HuH-7 (cell line): Measurements from ENCODE around the gene CCNE1.

Source experiments
- DNase-seq: peaks from one replicate; pipeline ENCODE4 v3.0.0; 2011; ENCODE audit warnings: low spot score

CCNE1 gene

DNA sequence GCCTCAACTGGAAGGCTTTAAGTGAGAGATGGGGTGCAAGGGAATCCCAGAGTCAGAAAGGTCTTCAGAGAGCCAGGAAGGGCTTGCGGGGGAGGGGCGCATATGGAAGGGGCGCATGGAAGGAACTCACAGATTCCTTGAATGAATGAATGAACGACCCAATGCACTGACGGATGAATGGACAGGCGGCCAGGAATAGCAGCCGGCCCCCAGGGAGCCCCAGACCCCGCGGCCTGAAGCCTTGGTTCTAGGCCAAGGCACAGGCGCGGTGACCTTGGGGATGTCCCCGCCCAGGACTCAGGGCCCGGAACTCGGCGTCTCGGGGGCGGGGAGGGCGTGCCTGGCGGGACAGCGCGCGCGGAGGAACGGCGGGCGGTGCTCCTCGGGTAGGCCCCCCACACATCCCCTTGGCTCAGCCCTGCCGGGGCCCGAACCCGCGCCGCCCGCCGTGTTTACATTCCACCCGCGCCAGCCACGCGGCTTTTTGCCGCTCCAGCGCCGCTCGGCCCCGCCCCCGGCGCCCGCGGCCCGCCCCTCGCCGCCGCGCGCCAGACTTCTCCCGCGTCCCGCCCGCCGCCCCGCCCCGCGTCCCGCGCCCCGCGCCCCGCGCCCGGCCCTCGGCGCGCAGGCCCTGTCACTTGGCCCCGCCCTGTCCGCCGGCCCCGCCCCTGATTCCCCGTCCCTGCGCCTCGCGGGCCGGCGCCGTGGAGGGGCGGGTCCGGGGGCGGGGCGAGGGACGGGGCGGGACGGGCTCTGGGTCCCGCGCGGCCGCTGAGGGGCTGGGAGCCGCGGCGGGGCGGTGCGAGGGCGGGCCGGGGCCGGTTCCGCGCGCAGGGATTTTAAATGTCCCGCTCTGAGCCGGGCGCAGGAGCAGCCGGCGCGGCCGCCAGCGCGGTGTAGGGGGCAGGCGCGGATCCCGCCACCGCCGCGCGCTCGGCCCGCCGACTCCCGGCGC is at the start of gene CCNE1:
TSS of gene CCNE1 (plus strand) at position 867 of the 955 bp plus-strand sequence. CDS start 565 bp downstream, outside the sequence.
- peak; percentile 87 for DNase-seq

DNA sequence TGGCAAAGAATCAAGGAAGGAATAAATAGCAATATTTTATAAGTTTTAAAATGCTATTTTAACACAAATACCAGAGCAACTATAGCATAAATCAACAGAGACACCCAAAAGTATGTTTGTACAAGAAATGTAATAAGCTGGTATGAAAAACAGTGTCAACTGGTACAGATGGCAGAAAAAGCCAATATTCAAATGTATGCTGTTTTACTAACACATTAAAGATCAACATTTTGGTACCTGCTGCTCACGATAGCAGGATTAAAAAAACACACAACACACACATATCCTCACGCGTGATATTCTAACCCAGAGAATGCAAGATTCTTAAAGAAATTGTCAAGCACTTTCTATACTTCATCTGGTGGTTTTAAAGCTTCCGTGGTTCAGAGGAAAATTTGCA is 48.6 kb upstream of the CCNE1 start:
- no peak for DNase-seq

DNA sequence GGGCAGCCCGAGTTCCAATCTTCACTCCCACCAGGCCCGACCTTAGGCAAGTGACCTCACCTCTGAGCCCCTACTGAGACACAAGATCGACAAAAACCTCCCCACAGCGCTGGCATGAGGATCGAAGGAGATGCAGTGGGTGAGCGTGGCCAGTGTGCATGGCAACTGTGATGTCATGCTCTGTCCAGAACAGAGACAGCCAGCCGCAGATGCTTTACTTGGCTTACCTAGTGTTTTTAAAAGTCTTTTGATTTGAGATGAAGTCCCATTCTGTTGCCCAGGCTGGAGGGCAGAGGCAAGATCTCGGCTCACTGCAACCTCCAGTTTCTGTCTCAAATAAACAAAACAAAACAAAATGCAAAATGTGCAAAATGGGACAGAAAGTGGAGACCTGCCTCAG is 47.4 kb upstream of the CCNE1 start:
- DNase-seq = no peak

DNA sequence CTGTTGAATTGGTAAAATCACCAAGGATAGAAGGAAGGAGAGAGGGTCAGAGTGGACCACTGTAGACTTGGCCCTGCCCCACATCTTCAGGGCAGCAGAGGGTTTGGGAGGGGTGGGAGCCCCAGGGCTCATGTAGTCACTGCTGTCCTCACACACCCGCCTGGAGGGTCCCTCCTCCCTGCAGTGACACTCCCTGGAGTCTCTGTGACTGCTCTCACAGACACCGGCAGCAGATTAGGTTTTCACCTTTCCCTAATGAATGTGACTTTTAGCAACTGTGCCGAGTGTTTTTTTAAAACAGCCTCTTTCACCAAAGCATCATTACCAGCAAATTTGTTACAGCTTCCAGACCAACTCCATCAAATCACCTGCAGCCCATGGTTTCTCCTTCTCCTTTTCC is 45.7 kb upstream of the CCNE1 start:
- DNase-seq = no peak

DNA sequence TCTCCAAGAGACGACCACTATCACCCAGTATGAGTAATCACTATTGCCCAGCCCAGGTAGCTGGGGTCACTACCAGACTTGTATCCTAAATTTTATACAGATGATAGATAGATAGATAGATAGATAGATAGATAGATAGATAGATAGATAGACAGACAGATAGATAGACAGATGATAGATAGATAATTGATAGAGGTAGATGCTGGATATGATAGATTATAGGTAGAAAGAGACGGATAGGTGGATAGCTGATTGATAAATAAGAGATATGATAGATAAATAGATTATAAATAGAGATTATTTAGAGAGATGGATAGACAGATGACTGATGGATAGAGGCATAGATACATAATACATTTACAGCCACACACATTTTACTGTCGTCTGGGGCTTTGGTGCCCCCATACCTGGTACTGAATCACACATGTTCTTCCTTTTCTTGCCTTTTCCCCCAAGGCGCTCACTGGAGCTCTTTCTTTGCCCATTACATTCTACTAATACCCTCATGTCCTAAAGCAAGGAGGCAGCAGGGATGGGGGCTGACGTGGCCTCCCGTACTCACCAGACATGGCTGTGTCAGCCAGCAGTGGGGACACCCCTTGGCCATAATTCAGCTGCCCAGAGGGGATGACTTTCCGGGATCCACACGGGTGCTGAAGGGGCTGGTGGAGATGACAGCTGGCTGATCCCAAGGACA is 44.6 kb upstream of the CCNE1 start:
- no peak for DNase-seq

DNA sequence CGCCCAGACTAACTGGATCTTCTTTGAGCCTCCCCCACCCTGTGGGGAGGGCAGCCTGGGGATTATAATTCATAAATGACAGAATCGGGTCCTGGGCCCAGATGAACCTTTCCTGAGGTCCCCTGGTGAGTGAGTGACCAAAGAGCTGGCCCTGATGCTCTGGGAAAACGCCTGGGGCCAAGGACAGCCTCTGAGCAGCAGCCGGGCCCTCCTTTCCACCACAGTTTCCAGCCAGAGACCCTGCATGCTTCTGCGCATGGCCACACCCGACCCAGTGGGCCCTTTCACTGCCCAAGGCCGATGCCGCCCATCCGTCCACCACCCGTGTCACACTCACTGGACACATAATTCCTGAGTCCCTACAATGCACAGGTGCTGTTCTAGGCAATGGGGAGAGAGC is 43.6 kb upstream of the CCNE1 start:
- DNase-seq = no peak

DNA sequence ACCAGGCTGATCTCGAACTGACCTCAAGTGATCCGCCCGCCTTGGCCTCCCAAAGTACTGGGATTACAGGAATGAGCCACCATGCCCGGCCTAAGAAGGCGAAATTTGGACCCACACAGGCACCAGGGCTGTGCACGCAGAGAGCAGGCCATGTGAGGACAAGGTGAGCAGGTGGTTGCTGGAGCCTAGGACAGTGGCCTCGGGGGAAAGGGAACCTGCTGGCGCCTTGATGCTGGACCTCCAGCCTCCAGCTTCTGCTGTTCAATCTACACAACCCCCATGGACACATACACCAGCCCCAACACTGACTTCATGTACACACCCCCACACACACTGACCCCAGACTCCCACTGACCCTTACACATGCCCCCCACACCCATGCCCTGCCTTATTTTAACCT is 41.8 kb upstream of the CCNE1 start:
- DNase-seq = no peak

DNA sequence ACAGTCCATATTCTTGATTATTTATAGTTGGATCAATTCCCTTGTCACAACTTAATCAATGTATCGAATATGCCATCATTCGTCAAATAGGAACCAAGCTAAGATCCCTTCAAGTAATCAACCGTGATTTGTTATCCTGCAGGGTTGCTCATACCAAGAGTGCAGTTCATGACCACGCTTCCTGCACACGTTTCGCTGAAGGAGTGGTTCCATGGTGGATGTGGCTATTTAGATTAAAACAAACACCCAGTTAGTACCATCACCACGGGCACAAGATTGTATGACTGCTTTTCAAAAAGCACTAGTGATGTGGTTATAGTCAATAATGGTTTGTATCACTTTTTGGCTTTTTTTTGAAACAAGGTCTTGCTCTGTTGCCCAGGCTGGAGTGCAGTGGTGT is 41.1 kb upstream of the CCNE1 start:
- no peak for DNase-seq

DNA sequence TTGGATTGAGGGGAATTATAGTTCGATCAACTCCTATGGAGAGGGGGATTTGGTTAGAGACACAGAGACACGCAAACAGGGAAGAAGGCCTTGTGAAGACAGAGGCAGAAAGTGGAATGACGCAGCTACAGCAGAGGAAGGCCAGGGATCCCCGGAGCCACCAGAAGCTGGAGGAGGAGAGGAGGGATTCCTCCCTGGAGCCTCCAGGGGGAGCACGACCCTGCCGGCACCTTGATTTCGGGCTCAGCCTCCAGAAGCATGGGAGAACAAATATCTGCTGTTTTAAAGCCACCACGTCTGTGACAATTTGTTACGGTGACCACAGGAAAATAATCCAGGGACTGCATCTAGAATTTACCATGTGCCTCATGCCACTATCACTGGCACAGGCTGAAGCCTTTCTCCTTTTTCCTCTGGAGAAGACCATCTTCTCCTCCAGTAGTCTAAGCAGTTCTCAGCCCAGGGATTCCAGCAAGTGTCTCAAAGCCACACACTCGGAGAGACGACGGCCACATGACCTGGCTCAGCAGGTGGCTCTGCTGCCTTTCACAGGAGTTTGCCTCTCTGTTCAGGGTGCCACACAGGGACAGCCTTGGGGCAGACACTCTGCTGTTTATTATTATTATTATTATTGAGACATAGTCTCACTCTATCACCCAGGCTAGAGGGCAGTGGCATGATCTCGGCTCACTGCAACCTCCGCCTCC is 39.9 kb upstream of the CCNE1 start:
- DNase-seq = peak; percentile 88

DNA sequence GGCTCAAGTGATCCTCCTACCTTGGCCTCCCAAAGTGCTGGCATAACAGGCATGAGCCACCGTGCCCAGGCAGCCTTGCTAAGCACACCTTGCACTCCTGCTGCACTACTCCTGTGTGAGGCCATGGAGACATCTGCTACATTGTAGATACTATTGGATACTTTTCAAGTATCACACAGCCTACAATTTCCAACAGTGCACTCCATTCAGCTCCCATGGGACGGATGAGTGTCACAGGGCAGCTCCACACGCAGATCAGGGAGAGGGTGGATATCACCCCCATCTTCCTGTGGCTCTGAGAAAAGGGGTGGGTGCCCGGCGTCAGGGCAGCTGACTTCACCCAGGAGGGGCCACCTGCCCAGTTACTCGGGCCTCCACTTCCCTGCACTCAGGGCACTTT is 39.1 kb upstream of the CCNE1 start:
- no peak for DNase-seq

DNA sequence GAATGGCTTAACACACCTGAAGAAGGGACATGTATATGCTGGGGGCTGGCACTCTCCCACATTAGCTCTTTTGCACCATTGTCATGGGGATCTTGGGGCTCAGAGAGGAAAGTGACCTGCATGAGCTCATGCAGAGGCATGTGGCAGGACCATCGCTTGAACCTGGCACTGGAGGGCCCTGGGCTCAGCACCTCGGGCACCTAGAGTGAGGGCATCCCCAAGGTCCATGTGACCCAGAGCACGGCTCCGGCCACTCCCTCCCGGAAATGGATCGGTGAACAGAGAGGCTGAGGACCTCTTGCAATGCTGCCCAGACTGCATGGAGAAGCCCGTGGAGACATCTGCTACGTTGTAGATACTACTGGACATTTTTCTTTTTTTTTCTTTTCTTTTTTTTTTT is 38.6 kb upstream of the CCNE1 start:
- DNase-seq = no peak

DNA sequence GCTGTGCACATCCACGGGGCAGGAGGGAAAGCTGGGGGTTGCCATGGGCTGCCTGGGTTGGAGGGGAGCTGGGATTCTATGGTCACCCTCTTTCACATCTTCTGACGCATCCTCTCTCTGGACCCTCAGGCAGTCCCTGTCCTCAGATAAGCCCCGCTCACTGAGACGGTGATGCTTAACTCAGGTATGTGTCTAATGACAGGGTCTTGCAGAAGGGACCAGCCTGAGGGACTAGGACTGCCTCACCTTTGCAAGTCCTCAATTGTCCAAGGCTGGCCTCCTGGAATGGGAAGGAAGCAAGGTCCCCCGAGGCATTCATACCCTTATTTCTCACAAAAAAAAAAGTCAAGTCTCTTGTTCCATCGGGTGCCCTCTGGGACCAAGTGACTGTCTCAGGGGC is 37.7 kb upstream of the CCNE1 start:
- no peak for DNase-seq

DNA sequence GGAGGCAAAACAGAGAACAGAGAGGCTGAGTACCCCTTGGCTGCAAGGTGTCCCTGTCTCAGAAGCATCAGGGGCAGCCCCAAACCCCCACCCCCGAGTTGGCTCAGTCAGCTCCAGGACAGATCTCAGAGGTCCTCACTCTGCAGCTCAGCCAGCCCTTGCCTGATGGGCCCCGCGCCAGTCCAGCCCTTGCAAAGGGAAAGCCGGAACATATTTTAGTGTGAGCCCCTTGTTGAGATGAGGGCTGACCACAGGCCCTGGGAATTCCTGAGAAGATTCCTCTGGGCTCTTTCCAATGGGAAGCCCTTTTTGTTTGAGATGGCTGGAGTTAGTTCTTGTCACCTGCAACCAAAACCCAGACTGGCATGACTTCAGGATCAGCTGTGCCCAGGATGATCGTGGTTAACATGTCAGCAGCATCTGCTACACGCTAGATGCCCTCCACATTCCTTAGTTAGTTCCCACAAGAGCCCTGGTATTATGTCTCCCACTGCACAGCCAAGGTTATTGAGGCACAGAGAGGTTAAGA is 33.9 kb upstream of the CCNE1 start:
- no peak for DNase-seq

DNA sequence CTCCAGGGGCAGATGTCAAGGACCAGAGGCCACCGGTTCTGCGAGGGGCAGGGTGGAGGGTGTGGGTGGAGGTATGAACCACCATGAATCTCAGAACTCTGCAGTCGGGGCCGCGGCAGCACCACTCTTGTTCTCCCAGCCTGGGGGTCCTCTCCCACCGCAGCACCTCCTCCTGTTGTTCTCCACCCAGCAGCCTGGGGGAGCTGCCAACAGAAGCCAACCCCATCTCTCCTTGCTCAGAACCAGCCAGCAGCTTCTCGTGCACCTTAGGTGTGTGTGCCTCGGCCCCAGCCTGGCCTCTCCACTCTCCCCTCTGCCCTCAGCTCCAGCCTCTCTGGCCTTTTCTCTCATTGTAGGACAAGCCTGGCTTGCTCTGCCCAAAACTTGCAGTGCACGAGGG is 31.9 kb upstream of the CCNE1 start:
- DNase-seq = no peak

DNA sequence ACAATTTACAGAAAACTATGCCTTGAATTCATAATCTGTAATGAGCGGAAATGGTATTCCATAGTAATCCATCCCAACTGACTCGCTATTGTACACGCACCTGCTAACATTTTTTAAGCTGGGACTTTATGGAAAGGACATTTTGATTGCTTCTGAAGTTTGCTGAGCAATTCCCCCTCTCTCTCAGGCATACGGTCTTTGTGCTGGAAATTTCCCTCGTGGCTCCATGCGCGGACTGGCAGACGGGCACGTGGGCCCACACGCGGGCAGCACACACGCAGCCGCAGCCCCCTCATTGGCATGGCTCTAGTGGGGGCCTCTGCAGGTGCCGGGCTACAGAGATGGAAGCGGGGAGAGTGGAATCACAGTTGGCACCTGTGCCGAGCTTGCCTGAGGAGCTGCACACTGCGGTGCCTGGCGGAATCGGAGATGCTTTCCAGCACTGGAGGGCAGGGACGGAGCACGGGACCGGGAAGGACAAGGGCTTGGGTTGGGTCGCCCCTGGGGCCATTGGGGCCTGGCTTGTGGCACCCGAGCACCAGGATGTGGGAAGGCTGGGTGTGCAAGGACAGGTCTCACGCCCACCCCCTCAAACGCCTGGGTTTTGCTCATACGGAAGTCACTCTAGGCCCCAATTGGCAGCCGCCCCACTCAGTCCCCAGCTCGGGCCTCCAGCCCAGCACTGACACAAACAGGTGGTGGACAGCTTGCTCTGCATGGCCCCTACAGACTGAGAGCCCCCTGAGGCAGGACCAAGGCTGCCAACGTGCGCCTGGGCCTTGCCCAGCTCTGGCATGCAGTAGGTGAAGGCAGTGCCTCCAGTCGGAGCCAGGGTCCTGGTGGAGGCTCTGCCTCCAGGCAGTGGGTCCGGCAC is 30.2 kb upstream of the CCNE1 start:
- DNase-seq = no peak

DNA sequence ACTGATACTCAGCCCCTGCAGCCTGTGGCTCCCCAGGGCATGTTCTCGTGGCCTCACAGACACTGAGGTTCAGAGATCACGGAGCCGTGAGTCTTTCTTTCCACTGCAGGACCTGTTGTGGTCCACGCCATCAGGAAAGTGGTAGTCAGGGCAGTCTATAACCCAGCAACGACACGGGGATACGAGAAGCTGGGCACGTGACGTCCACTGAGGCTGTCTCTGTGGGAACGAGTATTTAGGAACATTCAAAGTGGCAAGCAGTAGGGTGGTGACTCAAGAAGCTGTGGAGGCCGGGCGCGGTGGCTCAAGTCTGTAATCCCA is 29.6 kb upstream of the CCNE1 start:
- DNase-seq = no peak

DNA sequence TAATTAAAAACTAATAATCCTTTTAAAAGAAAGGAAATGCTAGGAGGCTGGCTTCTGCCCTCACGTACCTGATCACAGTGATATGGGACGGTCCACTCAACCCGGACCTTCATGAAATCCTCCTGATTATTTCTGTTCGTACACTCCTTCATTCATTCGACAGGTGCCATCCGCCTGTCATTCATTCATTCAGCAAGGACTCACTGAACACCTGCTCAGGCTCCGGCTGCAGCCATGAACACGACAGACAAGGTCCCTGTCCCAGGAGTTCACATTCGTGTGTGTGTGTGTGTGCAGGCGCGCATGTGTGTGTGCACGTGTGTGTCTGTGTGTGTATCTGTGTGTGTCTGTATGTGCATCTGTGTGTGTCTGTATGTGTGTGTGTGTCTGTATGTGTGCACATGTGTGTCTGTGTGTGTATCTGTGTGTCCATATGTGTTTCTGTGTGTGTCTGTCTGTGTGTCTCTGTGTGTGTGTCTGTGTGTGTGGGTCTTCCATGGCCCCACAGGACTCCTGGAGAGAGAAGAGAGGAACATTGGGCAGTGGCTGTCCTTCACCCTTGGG is 28.1 kb upstream of the CCNE1 start:
- no peak for DNase-seq

DNA sequence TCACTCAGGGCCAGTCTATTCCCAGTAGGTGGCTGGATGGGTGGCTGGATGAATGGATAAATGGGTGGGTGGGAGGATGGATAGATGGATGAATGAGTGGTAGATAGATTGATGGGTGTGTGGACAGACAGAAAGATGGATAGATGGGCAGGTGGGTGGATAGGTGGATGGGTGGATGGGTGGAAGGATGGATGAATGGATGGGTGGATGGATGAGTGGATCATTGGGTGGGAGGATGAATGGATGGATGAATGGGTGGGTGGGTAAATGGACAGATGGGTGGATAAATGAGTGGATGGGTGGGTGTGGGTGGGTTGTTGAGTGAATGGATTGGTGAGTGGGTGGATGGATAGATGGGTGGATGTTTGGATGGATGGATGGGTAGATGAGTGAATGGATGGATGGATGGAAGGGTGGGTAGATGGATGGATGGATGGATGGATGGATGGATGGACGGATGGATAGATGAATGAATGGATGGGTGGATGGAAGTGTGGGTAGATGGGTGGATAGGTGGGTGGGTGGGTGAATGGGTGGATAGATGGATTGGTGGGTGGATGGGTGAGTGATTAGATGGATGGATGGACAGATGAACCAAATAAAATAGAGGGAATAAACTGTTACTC is 27.1 kb upstream of the CCNE1 start:
- DNase-seq = no peak

DNA sequence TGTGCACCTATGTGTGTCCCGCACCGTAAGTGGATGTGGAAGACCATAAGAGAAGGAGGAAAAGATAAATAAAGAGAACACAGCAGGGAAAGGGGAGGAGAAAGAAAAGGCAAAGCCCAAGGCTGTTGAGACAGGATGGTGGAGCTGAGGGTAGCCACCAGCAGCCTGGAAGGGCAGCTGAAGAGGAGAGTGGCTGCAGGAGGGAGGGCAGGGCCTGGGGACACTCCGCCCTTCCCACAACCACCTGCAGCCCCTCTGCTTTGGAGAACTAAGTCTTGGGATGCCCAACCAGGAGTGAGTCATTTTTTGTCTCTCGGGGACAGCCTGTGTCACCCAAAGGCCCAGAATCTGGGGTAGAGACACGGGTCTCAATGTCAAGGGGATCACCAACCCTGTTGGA is 26.4 kb upstream of the CCNE1 start:
- DNase-seq = no peak

DNA sequence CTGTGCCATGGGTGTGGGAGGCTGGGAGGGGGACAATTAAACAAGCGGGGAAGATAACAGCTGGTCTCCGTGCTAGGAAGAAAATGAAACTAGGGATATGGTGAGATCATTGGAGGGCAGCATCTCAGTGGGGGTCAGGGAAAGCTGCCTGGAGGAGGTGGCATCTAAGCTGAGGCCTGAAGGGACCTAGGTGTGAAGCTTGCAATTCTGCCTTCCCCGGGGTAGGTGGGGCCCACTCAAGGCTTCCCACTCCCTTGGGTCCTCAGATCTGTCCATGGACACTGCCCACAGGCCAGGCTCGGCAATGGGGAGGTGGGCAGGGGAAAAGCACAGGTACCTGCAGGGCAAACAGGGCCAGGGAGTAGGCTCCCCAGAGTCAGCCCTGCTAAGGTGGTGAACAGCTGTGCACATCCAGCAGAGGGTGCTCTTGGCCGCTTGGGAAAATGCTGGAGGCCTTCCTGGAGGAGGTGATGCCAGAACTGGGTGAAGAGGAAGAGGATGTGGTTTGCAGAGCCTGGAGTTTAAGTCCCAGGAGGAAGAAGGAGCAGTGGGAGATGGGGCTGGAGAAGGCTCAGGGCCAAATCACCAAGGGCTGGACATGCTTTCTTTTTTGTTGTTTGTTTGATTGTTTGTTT is 25.7 kb upstream of the CCNE1 start:
- DNase-seq = peak; percentile 55
